ENCODE measurements around the gene ARHGEF7. TPM values are rescaled to one million over a fixed set of nuclear protein-coding genes. Genes with fewer than 3 reads are reported as not detected.

The ARHGEF7 gene
- total RNA-seq, 1 donor = 52.2 TPM

GRCh38 chr13:111346101-111346680 is 231.1 kb downstream of the ARHGEF7 start:
- DNase-seq (ENCODE audit: low read depth) = no peak
- TF ChIP-seq CTCF (IDR thresholded peaks at IDR 0.05; ENCODE audit: insufficient read depth, low read depth, low read length) = no peak
- no peak overlapping the region for H3K4me3 ChIP-seq (ENCODE audit: low read depth, low read length)

DNA sequence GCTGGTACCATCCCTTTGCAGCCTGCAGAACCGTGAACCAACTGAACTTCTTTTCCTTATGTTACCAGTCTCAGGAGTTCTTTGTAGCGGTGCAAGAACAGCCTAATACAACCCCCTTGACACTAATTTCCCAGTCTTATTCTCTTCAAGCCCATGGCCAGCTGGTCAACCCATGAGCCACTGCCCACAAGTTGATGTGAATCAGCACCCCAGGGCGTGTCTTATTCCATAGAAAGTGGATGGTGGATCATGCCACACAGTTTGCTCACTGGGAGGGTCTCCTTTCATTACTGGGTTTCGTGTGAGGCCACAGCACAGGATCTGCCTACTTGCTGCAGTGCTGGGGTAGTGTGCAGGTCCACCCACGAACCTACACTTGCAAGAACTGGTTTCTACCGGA is 232.3 kb downstream of the ARHGEF7 start:
- TF ChIP-seq CTCF (IDR thresholded peaks at IDR 0.05; ENCODE audit: insufficient read depth, low read depth, low read length) = no peak
- H3K4me3 ChIP-seq (ENCODE audit: low read depth, low read length) = no peak overlapping the region
- DNase-seq (ENCODE audit: low read depth) = no peak

GRCh38 chr13:111353508-111353907 is 238.4 kb downstream of the ARHGEF7 start:
- TF ChIP-seq CTCF (IDR thresholded peaks at IDR 0.05; ENCODE audit: insufficient read depth, low read depth, low read length) = no peak
- no peak for DNase-seq (ENCODE audit: low read depth)
- no peak overlapping the region for H3K4me3 ChIP-seq (ENCODE audit: low read depth, low read length)

DNA sequence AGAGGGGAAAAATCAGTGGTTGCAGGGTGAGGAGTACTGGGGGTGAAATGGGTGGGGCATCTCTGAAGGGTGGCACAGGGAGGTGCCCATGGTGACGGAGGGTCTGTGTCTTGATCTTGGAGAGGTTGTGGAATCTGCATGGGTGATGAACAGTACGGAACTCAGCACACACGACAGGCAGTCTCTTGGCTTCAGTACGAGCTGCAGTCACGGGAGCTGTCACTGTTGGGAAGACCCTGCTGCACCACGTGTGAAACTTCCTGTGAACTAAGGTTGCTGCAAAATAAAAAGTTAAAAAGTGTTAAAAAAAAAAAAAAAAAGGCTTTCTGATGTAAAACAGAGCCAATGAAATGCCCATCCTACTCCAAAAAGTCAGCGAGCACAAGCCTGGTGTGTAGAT is 239.7 kb downstream of the ARHGEF7 start:
- no peak overlapping the region for H3K4me3 ChIP-seq (ENCODE audit: low read depth, low read length)
- TF ChIP-seq CTCF (IDR thresholded peaks at IDR 0.05; ENCODE audit: insufficient read depth, low read depth, low read length) = no peak

More for the DNA sequence above, 239.7 kb downstream of the ARHGEF7 start:
- no peak for DNase-seq (ENCODE audit: low read depth)

Other genes starting within 250 kb of the ARHGEF7 start
- gene ANKRD10, start 200.2 kb upstream of the ARHGEF7 start, total RNA-seq = 60.5 and 89.5 TPM in 2 replicates
- 0.64 TPM in 1 of 2 replicates, not detected in the other for gene TEX29, start 205.3 kb downstream of the ARHGEF7 start, total RNA-seq